Measurements from ENCODE around the gene BCL3.
A peak's percentile ranks its signal among the peaks of the same experiment; 100 is the strongest.

The BCL3 gene

DNA sequence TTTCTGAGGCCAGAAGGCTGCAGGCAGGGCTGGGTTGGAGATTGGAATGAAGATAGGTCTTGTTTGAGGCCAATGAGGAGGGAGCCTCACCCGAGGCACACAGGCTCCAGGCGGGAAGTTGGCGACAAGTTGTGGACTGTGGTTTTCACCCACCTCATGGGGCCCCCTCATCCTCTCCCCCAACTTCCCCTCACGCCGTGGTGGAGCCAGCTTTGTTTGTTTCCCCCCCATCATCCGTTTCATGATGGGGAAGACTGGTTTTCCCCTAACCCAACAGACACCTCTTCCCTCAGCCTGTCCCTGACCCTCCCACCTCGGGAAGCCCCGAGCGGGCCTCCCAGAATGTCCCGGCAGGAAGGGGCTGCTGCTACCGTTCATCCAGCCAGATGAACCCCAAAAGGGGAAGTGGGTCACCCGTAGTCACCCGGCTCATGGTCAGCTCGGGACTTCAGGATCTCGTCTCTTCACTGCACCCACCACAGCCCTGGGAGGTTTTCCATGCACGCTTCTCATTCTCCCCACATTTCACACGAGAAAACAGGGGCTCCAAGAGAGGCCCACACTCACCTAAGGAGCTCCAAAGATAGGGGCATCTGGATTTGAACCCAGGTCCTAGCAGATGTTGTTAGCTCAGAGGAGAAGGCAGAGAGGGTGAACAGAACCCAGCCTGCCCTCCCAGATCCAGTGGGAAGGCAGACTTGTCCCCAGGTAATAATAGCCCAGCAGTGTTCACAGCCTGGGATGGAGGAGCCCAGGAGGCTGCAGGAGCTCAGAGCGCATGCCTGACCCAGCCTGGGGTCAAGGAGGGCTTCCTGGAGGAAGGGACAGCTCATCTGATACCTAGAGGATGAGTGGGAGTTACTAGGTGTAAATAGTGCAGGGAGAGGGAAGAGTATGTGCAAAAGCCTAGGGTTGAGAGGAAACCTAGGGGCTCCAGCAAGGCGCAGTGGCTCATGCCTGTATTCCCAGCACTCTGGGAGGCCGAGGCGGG lies 26.1 kb upstream of the BCL3 start:
- DNase-seq = peak; percentile 24

GRCh38 chr19:44723299-44723951 lies 25.1 kb upstream of the BCL3 start:
- no peak for DNase-seq

DNA sequence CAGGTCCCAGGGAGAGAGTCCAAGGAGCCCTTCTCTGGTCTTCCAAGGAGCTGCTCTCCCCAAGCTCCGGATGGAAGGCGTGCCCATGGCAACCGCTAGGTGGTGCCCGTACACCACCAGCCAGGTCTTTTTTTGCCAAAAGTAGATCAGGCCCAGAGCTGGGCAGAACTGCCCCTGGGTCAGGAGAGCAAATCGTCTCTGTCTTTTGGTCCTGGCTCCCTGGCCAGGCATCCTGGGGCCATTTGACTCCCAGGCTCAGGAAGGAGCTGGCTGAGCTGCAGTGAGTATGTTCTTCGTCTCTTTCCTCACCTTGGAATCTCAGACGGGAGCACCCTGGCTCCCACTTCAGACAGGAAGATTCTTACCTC lies 24.6 kb upstream of the BCL3 start:
- peak; percentile 85 for DNase-seq

DNA sequence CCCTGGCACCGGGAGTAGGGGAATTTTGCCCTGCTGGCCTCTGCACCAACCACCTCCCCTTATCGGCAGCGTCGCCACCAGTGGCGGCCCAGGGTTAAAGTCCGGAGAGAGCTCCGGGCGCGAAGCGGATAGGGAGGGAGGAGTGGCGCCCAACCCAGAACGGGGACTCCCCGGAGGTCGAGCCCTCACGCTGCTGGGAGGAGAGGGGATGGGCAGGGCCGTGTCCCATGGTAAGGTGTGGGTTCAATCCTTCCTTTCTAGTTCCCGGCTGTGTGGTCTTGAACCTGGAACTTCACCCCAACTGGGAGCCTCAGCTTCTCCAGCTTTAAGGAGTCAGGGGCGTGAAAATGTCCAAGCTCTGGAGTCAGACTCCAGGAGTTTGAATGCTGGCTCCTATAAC lies 23.3 kb upstream of the BCL3 start:
- DNase-seq = peak; percentile 21

- DNase-seq = no peak
Measured at GRCh38 chr19:44725684-44726083, 22.8 kb upstream of the BCL3 start.

- DNase-seq = no peak
Measured at GRCh38 chr19:44726465-44726864, 22.0 kb upstream of the BCL3 start.

GRCh38 chr19:44728178-44728577 lies 20.3 kb upstream of the BCL3 start:
- DNase-seq = no peak

DNA sequence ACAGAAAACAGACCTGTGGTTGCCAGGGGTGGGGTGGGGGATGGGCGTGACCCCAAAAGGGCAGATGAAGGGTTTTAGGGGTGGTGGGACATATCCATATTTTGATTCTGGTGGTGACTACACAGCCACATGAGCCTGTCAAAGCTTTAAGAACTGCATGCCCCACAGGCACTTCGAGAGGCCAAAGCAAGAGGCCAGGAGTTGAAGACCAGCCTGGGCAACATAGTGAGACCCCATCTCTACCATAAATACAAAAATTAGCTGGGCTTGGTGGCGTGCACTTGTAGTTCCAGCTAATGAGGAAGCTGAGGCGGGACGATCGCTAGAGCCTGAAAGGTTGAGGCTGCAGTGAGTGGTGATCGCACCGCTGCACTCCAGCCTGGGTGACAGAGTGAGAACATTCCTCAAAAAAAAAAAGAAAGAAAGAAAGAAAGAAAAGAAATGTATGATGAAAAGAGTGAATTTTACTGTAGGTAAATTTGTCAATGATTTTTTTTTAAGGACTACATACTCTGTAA lies 18.9 kb upstream of the BCL3 start:
- no peak for DNase-seq

- no peak for DNase-seq
Measured at GRCh38 chr19:44731081-44731480, 17.4 kb upstream of the BCL3 start.

DNA sequence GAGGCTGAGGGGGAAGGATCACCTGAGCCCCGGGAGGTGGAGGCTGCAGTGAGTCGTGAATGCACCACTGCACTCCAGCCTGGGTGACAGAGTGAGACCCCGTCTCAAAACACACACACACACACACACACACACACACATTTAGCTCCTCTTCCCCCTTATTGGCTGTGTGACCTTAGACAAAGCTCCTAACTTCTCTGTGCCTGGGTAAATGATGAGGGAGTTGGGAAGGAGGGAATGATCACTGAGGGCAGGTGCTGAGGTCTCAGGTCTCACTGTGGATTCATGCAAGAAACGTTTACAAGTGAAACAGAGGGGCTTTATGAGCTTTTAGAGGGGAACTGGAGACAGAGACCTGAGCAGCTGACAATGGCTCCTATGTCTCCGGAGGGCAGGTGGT lies 16.9 kb upstream of the BCL3 start:
- DNase-seq = no peak

GRCh38 chr19:44732235-44733014 lies 16.1 kb upstream of the BCL3 start:
- DNase-seq = no peak

GRCh38 chr19:44734357-44734756 lies 14.2 kb upstream of the BCL3 start:
- no peak for DNase-seq

- DNase-seq = no peak
Measured at GRCh38 chr19:44735011-44735410, 13.5 kb upstream of the BCL3 start.

GRCh38 chr19:44737238-44738071 lies 11.1 kb upstream of the BCL3 start:
- no peak for DNase-seq

GRCh38 chr19:44738136-44738535 lies 10.4 kb upstream of the BCL3 start:
- no peak for DNase-seq

DNA sequence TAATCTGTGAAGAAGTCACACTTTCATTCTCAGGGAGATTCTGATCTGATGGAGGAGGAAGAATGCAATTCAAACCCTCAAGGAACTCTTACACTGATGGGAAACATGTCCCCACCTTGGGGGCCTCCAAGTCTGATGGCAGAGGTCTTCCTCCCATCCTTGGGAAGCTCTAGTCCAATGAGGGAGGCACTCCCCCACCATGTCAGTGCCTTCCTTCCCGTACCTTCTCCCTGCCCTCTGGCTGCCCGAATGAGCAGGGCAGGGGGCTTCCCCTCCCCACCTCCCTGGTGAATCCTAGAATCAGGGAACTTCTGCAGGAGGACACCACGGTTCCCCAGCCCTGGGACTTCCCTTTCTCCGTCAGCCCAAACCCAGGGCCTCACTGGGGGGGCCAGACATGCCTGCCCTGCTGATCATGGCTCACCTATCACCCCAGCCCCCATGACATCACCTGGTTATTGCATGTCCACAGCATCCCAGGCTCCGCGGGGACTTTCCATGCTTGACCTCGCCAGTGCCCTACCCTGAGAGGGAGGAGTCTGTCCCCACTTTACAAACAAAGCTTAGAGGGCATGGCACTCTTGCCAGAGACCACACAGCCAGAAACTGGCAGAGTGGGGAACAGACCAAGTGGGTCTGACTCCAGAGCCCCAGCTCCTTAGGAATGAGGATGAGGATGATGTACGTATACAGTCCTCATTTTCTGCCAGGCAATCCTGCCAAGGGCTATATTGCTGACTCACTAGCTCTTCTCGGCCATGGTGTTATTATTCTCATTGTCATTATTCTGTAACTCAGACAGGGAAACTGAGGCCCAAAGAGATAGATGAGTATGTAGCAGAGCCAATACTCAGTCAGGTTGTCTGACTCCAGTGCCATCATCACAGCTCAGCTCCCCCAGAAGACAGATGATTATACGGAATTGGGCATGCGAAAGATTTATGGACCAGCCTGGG lies 9.6 kb upstream of the BCL3 start:
- no peak for DNase-seq

DNA sequence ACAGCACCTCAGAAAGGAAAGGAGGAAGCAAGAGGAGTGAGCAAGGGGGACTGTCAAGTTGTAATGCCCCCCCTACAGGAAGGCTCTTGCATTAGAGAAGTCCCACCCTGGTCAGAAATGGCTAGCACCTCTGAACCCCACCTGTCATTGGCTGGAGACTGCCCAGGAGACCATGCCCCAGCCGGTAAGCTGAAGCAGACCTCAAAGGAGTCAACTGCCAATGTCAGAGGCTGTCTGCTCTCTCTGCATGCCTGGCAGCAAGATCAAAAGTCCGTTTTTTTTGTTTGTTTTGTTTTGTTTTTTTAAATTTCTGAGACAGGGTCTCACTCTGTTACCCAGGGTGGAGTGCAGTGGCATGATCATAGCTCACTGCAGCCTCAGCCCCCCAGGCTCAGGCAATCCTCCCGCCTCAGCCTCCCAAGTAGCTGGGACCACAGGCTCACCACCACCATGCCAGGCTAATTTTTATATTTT lies 8.1 kb upstream of the BCL3 start:
- DNase-seq = no peak

DNA sequence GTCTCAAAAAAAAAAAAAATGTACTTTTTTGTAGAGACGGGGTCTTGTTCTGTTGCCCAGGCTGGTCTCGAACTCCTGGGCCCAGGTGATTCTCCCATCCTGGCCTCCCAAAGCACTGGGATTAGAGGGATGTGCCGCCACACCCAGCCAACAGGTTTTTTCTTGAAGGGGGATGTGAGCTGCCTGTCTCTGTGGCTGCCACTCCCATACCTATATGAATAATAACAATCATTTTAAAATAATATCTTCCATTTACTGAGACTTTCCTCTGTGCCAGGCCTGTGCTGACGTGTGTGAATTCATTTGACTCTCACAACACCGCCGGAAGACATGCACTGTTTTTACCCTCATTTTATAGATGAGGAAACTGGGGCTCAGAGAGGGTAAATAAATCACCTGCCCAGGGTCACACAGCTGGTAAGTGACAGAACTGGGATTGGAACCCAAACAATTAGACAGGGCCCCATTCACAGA lies 7.2 kb upstream of the BCL3 start:
- no peak for DNase-seq

- no peak for DNase-seq
Measured at GRCh38 chr19:44741841-44742329, 6.6 kb upstream of the BCL3 start.

- DNase-seq = no peak
Measured at GRCh38 chr19:44742330-44743061, 6.0 kb upstream of the BCL3 start.
